Activated CD4-positive, alpha-beta T cell treated with anti-CD3 and anti-CD28 coated beads, Interleukin-2, amount 10 ng/mL, durations not matched to agents 7 days and 5 days (primary cell): ENCODE measurements around the gene TEX264. TPM values are rescaled to one million over a fixed set of nuclear protein-coding genes. Genes with fewer than 3 reads are reported as not detected.

ENCODE experiments used
- CTCF ChIA-PET: fragments of 350-600 bp; sonication (Branson Sonifier 250); formaldehyde crosslinking; loops from one replicate; lab custom pipeline; 2021; ENCODE audit warnings: antibody characterized with exemption; lab: Charles Lee
- POLR2A ChIA-PET: fragments of 350-600 bp; sonication (Branson Sonifier 250); formaldehyde crosslinking; loops from one replicate; lab custom pipeline; 2021; ENCODE audit warnings: antibody characterized with exemption; lab: Charles Lee
- DNase-seq: peaks from one replicate; pipeline ENCODE4 v3.0.0-alpha.2; 2020
- H3K27ac Mint-ChIP-seq: one replicate; pipeline ENCODE4 v1.8.0; 2021; ENCODE audit warnings: mild to moderate bottlenecking, moderate library complexity, mixed read lengths
- H3K27me3 Mint-ChIP-seq: one replicate; pipeline ENCODE4 v1.8.0; 2021; ENCODE audit warnings: mixed read lengths
- H3K36me3 Mint-ChIP-seq: one replicate; pipeline ENCODE4 v1.8.0; 2021; ENCODE audit warnings: low read depth, mixed read lengths
- H3K4me1 Mint-ChIP-seq: one replicate; pipeline ENCODE4 v1.8.0; 2021; ENCODE audit warnings: mixed read lengths
- H3K4me3 Mint-ChIP-seq: one replicate; pipeline ENCODE4 v1.8.0; 2021; ENCODE audit warnings: mild to moderate bottlenecking, moderate library complexity, mixed read lengths
- H3K9me3 Mint-ChIP-seq: one replicate; pipeline ENCODE4 v1.8.0; 2021; ENCODE audit warnings: mixed read lengths
- total RNA-seq, 2 experiments: library from RNA; stranded (reverse); gene quantifications; one replicate each; pipeline ENCODE4 v1.2.3, GENCODE V29; 2021

Gene TEX264
- total RNA-seq, 2 experiments from 2014 or later = 75.2 to 81.4 TPM

DNA sequence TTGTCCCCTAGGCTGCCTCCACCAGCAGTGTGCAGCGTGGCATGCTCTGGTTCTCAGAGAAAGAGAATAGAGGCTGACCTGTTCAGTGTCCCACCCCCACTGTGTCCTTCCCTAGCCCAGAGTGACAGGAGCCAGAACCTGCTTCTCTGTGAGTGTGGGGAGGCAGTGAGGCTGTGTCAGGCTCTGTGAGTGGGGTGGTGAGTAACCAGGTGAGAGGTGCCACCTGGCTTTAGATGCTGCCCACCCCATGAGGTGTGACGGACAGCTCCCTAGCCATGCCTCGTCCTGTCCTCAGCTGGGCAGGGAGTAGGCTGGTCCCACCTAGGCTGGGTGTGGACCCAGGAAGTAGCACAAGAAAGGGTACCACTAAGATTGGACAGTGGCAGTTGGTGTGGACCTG lies 6.3 kb downstream of the TEX264 start:
- peak overlapping the region; percentile 39 for H3K27ac Mint-ChIP-seq
- no peak for DNase-seq
- ChIA-PET POLR2A (no interaction called here), CTCF (interaction anchor here (1.6 to 10.5 kb wide), 3 partner anchors 5 to 175 kb away, joined by 7 to 144 read pairs (median 7); partner anchors contain the start of gene TEX264)
- no peak overlapping the region for H3K4me3 Mint-ChIP-seq
- H3K27me3 Mint-ChIP-seq = no peaks in the 10 kb centered on the region
- peaks cover 50% of the 10 kb centered on the region for H3K36me3 Mint-ChIP-seq
- H3K4me1 Mint-ChIP-seq = peaks cover 89% of the 10 kb centered on the region
- H3K9me3 Mint-ChIP-seq = no peaks in the 10 kb centered on the region

DNA sequence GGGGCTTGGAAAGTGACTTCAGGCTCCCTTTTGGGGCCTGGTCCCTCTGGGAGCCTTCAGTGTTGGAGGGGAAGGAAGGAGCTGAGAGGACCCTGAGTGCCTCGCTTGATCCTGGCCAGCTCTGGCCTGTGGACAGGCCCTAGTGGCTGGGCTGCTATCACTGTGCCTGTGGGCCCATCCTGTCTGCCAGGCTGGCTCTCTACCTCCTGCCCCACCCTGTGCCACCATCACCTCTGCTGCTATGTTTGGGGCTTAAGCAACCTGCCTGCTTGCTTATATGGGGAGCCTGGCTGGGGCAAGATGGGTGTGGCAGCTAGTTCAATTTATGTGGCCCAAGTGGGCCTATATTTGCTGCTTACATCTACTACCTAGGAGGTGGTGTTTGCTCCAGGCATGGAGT lies 7.1 kb downstream of the TEX264 start:
- H3K36me3 Mint-ChIP-seq = peaks cover 49% of the 10 kb centered on the region
- peak overlapping the region; percentile 57 for H3K27ac Mint-ChIP-seq
- POLR2A ChIA-PET = no interaction called here
- H3K27me3 Mint-ChIP-seq = no peaks in the 10 kb centered on the region
- CTCF ChIA-PET = interaction anchor here (1.0 to 10.5 kb wide), 3 partner anchors 6 to 176 kb away, joined by 3 to 144 read pairs (median 7); partner anchors contain the start of gene TEX264
- H3K9me3 Mint-ChIP-seq = no peaks in the 10 kb centered on the region
- H3K4me1 Mint-ChIP-seq = peaks cover 90% of the 10 kb centered on the region
- H3K4me3 Mint-ChIP-seq = no peak overlapping the region
- DNase-seq = no peak

DNA sequence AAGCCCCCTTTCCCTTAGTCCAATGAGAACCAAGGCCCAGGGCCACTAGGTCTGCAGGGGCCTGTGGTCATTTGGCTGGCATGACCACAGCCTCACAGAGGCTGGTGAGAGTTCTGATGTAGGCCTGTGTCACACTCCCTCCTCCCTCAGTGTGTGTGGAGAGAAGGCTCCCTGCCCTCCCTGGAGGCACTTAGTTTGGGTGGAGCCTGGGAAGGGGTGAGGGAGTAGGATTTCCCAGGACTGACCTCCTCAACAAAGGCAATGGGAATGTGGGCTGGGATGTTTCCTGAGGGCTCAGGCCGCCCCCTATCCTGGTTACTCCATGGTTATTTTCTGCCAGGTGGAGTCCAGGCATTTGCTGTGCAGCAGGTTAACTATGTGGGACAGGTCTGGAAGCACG lies 7.6 kb downstream of the TEX264 start:
- Mint-ChIP-seq H3K36me3 (peaks cover 48% of the 10 kb centered on the region), H3K9me3 (no peaks in the 10 kb centered on the region), H3K4me1 (peaks cover 90% of the 10 kb centered on the region), H3K27ac (peak overlapping the region; percentile 57), H3K4me3 (no peak overlapping the region), H3K27me3 (no peaks in the 10 kb centered on the region)
- ChIA-PET CTCF (interaction anchor here (1.0 to 10.5 kb wide), 3 partner anchors 7 to 177 kb away, joined by 3 to 144 read pairs (median 7); partner anchors contain the start of gene TEX264), POLR2A (no interaction called here)
- DNase-seq = no peak

DNA sequence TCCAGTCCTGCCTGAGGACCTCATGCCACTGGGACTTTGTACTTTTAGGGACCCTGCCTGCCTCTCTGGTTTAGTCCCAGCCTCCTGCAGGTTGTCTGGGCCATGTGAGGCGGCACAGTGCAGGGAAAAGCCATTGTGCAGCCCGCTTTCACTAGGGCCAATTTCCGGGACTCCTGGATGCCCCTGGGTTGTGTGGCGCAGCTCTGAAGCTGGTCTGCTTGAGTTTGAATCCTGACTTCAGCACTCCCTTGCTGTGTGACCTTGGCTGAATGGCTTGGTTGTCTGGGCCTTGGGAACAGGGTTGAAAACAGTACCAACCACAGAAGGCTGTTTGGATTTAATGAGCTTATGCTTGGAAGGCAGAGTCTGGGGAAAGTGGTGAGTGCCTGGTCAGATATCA lies 8.3 kb downstream of the TEX264 start:
- Mint-ChIP-seq H3K9me3 (no peaks in the 10 kb centered on the region), H3K4me3 (no peak overlapping the region), H3K36me3 (peaks cover 51% of the 10 kb centered on the region), H3K27me3 (no peaks in the 10 kb centered on the region), H3K27ac (peak overlapping the region; percentile 78), H3K4me1 (peaks cover 90% of the 10 kb centered on the region)
- DNase-seq = no peak
- CTCF ChIA-PET = interaction anchor here (0.7 to 10.5 kb wide), 4 partner anchors 7 to 179 kb away, joined by 3 to 144 read pairs (median 60); partner anchors contain the start of genes DCAF1 and TEX264
- POLR2A ChIA-PET = no interaction called here

DNA sequence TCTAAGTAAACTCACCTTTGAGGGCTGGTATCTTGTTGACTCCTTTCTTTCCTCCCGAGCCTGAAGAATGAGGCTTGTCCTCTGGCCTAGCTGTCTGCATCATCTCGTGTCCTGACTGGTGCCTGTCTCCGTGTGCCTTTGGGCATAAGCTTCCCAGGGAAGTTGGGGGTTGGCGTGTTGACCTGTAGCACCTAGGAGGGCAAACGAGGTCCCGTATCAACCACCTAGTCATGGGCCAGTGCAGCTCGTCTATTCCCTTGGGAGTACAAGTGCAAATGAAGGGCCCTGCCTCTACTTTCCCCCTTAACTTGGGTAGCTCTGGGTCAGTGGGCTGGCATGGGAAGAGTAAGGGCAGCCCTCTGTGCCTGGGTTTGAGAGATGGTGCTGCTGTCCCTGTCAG lies 8.7 kb downstream of the TEX264 start:
- Mint-ChIP-seq H3K9me3 (no peaks in the 10 kb centered on the region), H3K27ac (peak overlapping the region; percentile 78), H3K4me1 (peaks cover 90% of the 10 kb centered on the region), H3K27me3 (no peaks in the 10 kb centered on the region), H3K36me3 (peaks cover 54% of the 10 kb centered on the region), H3K4me3 (no peak overlapping the region)
- CTCF ChIA-PET = interaction anchor here (0.7 to 10.5 kb wide), 4 partner anchors 8 to 292 kb away, joined by 3 to 144 read pairs (median 60); partner anchors contain the start of genes DCAF1 and TEX264
- DNase-seq = no peak
- POLR2A ChIA-PET = no interaction called here

DNA sequence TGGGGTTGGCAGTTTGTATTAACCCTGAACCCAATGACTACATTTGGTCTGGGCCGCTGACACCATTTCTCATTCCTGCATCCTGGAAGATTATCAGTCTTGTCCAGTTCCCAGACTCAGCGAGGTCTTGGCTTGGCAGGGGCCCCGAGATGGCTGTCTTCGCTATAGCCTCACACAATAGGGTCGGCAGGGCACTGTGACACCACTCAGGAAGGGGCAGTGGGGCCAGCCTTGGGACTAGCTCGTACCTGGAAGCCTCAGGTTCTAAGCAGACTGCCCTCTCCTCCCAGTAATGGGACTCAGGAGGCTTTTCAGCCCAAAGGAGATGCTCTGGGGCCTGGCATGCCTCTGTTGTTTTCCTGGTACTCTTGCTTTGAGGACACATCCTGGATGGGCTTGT lies 9.1 kb downstream of the TEX264 start:
- H3K27ac Mint-ChIP-seq = peak overlapping the region; percentile 78
- CTCF ChIA-PET = interaction anchor here (0.7 to 10.5 kb wide), 5 partner anchors 8 to 293 kb away, joined by 3 to 144 read pairs (median 6); partner anchors contain the start of genes DCAF1 and TEX264
- H3K9me3 Mint-ChIP-seq = no peaks in the 10 kb centered on the region
- POLR2A ChIA-PET = no interaction called here
- DNase-seq = no peak
- peaks cover 54% of the 10 kb centered on the region for H3K36me3 Mint-ChIP-seq
- no peak overlapping the region for H3K4me3 Mint-ChIP-seq
- H3K27me3 Mint-ChIP-seq = no peaks in the 10 kb centered on the region
- H3K4me1 Mint-ChIP-seq = peaks cover 90% of the 10 kb centered on the region

DNA sequence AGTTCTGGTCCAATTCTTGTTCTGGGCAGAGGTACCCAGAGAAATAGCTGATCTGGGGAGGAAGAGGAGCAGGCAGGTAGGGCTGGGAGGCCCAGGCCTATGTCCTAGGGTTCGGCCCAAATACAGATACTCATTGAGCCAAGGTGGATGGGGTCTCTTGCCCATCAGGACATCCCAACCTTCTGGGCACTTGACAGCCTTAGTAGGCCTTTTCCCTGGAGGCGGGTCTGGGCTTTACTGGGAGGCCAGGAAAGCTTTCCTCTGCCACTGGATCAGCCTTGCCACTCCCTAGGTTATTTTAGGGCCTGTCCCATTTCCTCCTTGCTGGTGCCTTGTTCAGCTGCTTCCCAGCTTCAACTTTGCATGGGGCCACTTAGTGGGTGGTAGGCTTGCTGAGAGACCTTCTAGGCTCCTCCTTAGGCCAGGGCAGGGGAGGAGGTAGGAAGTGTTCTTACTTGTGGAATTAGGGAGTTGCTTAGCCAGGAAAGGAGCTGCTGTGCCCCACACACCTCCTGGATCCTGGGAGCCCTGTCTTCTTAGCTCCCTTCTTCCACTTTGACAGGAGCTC lies 9.7 kb downstream of the TEX264 start:
- ChIA-PET POLR2A (interaction anchor here (1.9 to 2.2 kb wide), 2 partner anchors 10 to 181 kb away, joined by 7 to 15 read pairs; partner anchors contain the start of gene DCAF1), CTCF (interaction anchor here (0.6 to 10.5 kb wide), 12 partner anchors 9 to 293 kb away, joined by 3 to 144 read pairs (median 6); partner anchors contain the start of genes DCAF1 and TEX264)
- peaks cover 90% of the 10 kb centered on the region for H3K4me1 Mint-ChIP-seq
- no peak for DNase-seq
- no peaks in the 10 kb centered on the region for H3K27me3 Mint-ChIP-seq
- peak overlapping the region; percentile 70 for H3K4me3 Mint-ChIP-seq
- H3K27ac Mint-ChIP-seq = peak overlapping the region; percentile 77
- peaks cover 54% of the 10 kb centered on the region for H3K36me3 Mint-ChIP-seq
- H3K9me3 Mint-ChIP-seq = no peaks in the 10 kb centered on the region

DNA sequence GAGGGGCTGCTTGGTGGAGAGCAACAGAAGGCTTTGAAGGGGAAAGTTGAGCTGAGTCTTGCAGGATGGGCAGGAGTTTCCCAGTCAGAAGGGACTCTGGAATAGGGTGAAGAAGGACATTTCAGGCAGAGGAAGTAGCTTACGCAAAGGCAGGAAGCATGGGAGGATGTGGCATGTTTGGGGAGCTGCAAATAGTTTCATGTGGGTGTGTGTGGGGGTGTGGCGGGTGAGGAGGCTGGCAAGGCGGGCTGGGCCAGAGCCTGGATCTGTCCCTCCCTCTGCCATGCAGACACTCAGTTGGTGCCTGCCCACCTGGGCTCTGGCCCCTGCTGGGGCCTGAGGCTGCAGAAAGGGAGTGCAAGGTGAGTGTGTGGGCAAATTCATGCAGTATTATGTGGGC lies 10.4 kb downstream of the TEX264 start:
- POLR2A ChIA-PET = interaction anchor here (0.7 to 2.2 kb wide), 3 partner anchors 10 to 181 kb away, joined by 3 to 15 read pairs (median 7); partner anchors contain the start of gene DCAF1
- peak; percentile 75 for DNase-seq
- H3K27ac Mint-ChIP-seq = peak overlapping the region; percentile 77
- H3K9me3 Mint-ChIP-seq = no peaks in the 10 kb centered on the region
- H3K36me3 Mint-ChIP-seq = peaks cover 54% of the 10 kb centered on the region
- H3K4me1 Mint-ChIP-seq = peaks cover 90% of the 10 kb centered on the region
- CTCF ChIA-PET = interaction anchor here (0.6 to 10.5 kb wide), 30 partner anchors 8 to 1062 kb away, joined by 3 to 144 read pairs (median 5); partner anchors contain the start of genes DCAF1 and TEX264
- no peaks in the 10 kb centered on the region for H3K27me3 Mint-ChIP-seq
- H3K4me3 Mint-ChIP-seq = peak overlapping the region; percentile 70

DNA sequence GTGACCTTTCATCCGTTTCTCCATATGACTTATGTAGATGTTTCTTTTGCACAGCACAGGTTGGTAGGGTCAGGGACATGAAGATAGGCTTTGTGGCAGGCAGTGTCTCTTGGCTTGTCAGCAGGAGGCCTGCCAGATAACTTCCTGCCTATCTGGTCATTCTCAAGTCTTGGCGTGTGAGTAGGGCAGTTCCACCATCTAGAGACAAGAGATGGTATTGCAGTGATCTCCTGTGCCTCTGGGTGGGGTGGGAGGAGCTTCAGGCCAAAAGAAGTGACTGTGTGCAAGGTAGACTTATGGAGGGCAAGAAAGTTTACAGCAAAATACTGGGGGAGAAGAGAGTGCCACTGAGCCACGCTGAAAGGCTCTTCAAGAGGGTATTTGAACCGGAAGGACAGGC lies 11.0 kb downstream of the TEX264 start:
- ChIA-PET POLR2A (interaction anchor here (0.7 to 2.2 kb wide), 3 partner anchors 10 to 182 kb away, joined by 3 to 15 read pairs (median 7); partner anchors contain the start of gene DCAF1), CTCF (interaction anchor here (0.6 to 10.5 kb wide), 45 partner anchors 8 to 1062 kb away, joined by 3 to 144 read pairs (median 4); partner anchors contain the start of genes DCAF1, MANF and TEX264)
- H3K4me3 Mint-ChIP-seq = peak overlapping the region; percentile 70

DNA sequence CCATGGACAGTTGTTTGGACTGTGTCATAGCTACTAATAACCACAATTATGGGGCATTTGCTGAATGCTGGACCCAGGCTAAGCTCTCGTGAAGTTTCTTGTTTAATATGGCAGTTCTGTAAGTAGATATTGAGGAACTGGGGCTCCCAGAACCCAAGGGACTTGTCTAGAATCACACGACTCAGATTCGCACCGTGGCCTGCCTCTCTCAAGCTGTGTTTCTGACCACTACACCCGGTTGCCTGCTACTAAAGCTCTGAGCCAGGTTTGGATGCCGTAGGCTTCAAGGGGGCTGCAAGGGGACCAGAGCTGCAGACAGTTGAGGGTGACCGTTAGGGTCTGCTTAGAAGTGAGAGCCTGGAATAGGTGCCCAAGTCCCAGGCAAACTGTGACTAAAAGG lies 11.5 kb downstream of the TEX264 start:
- POLR2A ChIA-PET = interaction anchor here (1.9 to 2.2 kb wide), 2 partner anchors 12 to 183 kb away, joined by 7 to 15 read pairs; partner anchors contain the start of gene DCAF1
- CTCF ChIA-PET = interaction anchor here (0.6 to 10.5 kb wide), 42 partner anchors 10 to 1063 kb away, joined by 3 to 144 read pairs (median 4); partner anchors contain the start of genes DCAF1, MANF and TEX264
- Mint-ChIP-seq H3K36me3 (peaks cover 61% of the 10 kb centered on the region), H3K27ac (peak overlapping the region; percentile 77), H3K4me3 (peak overlapping the region; percentile 70), H3K4me1 (peaks cover 97% of the 10 kb centered on the region), H3K27me3 (no peaks in the 10 kb centered on the region), H3K9me3 (no peaks in the 10 kb centered on the region)
- DNase-seq = no peak

More for the DNA sequence above, 11.0 kb downstream of the TEX264 start:
- no peaks in the 10 kb centered on the region for H3K9me3 Mint-ChIP-seq
- H3K27ac Mint-ChIP-seq = peak overlapping the region; percentile 77
- H3K27me3 Mint-ChIP-seq = no peaks in the 10 kb centered on the region
- peaks cover 94% of the 10 kb centered on the region for H3K4me1 Mint-ChIP-seq
- peaks cover 57% of the 10 kb centered on the region for H3K36me3 Mint-ChIP-seq
- DNase-seq = peak; percentile 89

DNA sequence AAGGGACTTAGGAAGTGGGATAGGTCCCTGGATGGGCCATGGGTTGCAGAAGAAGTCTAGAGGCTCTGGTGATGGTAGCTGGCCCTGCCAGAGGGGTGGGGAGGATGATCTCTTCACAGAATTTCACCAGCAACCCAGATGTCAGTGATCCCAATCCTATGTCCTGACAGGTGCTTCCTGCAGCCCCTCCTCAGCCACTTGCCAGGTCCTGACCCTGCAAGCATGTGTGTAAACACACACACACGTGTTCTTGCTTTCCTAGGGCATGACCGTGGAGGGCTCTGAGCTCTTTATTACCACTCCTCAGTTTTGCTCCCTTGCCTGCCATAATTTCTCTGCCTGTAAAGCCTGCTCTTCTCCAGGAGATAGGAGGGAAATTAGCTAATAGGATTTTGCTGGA lies 12.5 kb downstream of the TEX264 start:
- no peak overlapping the region for H3K4me3 Mint-ChIP-seq
- CTCF ChIA-PET = interaction anchor here (1.0 to 10.5 kb wide), 6 partner anchors 11 to 1086 kb away, joined by 3 to 144 read pairs (median 4); partner anchors contain the start of genes DCAF1 and TEX264
- POLR2A ChIA-PET = interaction anchor here (0.8 kb wide), 1 partner anchor 11 kb away, joined by 3 read pairs; no protein-coding TSS in a partner anchor
- H3K9me3 Mint-ChIP-seq = no peaks in the 10 kb centered on the region
- peaks cover 97% of the 10 kb centered on the region for H3K4me1 Mint-ChIP-seq
- peaks cover 65% of the 10 kb centered on the region for H3K36me3 Mint-ChIP-seq
- no peak for DNase-seq
- no peaks in the 10 kb centered on the region for H3K27me3 Mint-ChIP-seq
- peak overlapping the region; percentile 88 for H3K27ac Mint-ChIP-seq

DNA sequence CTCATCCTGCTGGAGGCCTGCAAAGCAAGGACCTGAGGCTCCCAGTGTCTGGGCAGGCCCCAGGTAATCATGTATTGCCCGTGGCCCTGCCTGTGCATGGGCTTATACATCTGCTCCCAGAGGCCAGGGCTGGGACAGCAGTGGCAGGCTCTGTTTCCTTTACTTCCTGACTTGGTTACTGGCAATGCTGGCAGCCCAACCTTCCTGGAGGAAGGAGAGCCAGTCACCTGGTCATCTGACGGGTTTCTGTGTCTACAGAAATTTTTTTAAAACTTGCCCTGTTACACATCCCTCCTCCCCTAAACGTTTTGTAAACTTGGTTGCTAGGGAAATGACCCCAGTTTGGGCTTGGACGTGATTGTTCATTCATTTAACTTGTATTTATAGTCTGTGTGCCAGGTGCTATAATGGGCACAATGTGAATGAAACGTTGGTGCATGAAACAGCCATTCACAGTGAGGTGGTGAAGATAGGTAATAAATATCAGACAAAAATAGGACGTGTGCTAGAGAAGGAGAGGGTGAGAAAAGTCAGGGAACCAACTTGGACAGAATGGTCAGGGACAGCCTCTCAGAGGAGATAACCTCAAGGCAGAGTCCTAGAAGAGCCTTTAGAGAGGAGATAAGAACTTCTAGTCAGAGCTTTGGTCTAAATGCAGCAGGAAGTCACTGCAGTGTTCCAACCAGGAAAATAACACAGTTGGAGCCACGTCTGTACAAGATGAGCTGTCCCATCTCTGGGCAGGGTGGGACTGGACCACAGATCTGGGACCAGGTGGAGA lies 14.1 kb downstream of the TEX264 start:
- POLR2A ChIA-PET = no interaction called here
- Mint-ChIP-seq H3K4me1 (peaks cover 89% of the 10 kb centered on the region), H3K36me3 (peaks cover 76% of the 10 kb centered on the region), H3K4me3 (peak overlapping the region; percentile 62), H3K27me3 (no peaks in the 10 kb centered on the region), H3K9me3 (no peaks in the 10 kb centered on the region), H3K27ac (peak overlapping the region; percentile 88)
- CTCF ChIA-PET = interaction anchor here (0.6 to 10.5 kb wide), 7 partner anchors 9 to 296 kb away, joined by 3 to 144 read pairs (median 6); partner anchors contain the start of genes DCAF1 and TEX264
- DNase-seq = peak; percentile 32
